Stimulated activated CD8-positive, alpha-beta memory T cell treated with anti-CD3 and anti-CD28 coated beads, Interleukin-12 subunit alpha, Interleukin-12 subunit beta, amount 100 ng/mL, for 24 hours (primary cell): ENCODE data around the gene FAM204A.

ENCODE experiments used
- DNase-seq: peaks from one replicate; pipeline ENCODE4 v3.0.0-alpha.2; 2020; ENCODE audit errors: extremely low read depth

The FAM204A gene

GRCh38 chr10:118332236-118332635, 9.9 kb downstream of the FAM204A start:
- DNase-seq, result no peak

DNA sequence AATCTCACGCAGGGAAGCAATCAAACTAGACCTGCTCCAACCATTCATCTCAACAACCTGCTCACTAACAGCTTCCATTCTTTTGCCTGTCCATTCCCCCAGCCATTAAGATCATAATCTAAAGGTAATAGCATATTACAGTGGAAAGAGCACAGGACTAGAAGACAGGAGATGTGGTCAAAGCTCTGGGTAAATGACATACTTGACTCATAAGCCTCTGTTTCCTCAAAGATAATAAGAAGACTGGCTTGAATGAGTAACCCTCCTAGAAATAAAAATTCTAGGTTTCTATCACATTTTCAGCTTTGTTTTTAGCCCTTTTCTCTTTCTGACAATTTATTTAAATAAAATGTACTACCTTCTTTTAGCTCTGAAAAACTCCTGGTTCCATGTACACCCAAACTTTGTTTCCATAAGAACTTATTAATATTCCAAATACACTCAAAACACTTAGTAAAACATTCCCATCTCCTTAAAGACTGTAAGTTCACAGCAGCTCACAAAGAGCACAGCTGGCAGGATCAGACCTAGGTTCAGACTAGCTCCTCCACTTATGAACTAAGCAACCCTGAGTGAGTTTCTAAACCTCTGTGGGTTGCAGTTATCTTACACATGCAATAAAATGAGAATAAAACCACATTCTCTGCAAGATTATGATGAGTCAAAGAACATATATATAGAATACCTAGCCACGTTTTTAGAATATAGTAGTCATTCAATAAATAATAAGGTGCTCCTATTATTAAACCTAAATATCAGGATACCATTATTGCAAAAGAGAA, 11.6 kb downstream of the FAM204A start:
- DNase-seq, result no peak

DNA sequence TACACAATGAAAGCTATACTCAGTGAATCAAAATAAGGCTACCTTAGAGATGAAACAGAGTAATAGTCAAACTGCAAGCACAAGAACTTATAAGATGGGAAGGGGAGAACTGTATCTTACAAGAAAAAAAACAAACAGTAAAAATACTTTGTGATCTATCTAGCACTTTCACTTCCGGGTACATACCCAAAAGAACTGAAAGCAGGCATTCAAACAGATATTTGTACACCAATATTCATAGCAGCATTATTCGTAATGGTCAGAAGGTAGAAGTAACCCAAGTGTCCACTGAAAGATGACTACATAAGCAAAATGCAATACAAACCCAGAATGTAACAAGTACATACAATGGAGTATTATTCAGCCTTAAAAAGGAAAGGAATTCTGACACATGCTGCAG, 18.0 kb downstream of the FAM204A start:
- DNase-seq, result no peak

- no peak for DNase-seq
Observed at GRCh38 chr10:118321724-118322575, 20.2 kb downstream of the FAM204A start.

GRCh38 chr10:118315629-118316028, 26.5 kb downstream of the FAM204A start:
- no peak for DNase-seq

- DNase-seq, result no peak
Observed at GRCh38 chr10:118314882-118315281, 27.2 kb downstream of the FAM204A start.

DNA sequence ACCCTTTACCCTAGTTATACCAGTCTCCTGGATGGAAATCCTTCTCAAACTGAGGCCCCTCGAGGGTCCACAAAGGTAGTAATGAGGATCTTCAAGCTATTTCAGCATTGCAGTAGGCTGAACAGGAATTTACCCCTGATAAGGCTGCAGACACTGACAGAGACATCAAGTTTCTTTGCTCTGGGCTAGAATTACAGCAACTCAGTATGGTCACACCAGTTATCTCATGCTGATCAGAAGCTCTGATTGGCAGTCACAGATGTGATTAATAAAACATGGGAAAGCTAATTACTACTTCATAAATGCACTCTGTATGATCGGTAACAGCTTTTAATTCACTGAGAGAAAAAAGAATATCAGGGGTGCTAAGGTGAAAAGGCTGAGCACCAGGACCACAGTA, 30.6 kb downstream of the FAM204A start:
- no peak for DNase-seq

- DNase-seq, result no peak
Observed at GRCh38 chr10:118310822-118311221, 31.3 kb downstream of the FAM204A start.

DNA sequence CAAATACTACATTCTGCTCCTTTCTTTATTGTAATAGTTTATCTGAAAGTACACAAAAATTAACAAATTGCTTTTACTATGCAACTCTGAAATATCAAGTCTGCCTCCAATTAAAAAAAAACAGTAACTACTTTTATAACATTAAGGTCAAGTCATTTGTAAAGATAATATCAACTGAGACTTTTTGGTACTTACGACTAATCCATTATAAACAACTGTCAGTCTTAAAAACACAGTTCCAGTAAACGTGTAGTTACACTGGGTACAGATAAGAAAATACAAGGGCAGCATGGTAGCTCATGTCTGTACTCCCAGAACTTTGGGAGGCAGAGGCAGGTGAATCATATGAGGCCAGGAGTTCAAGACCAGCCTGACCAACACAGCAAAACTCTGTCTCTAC, 32.2 kb downstream of the FAM204A start:
- no peak for DNase-seq

- no peak for DNase-seq
Observed at GRCh38 chr10:118308664-118309063, 33.5 kb downstream of the FAM204A start.

GRCh38 chr10:118307859-118308258, 34.3 kb downstream of the FAM204A start:
- DNase-seq, result no peak

GRCh38 chr10:118307220-118307619, 34.9 kb downstream of the FAM204A start:
- no peak for DNase-seq

DNA sequence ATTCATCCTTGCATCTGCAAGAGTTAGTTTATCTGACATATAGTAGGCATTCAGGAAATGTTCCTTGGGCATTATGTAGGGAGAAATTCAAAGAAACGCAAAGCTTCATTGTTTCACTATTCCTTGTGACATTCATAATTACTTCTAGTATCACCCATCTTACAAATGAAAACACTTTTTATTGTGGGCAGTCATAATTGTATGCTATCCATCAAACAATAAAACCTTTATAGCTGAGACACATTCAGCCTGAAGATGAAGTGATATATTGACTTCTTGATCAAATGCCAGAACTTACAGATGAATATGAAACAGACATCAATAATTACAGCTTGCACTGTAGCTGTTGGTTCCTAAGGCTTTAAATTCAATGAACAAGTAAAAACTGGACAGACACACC, 36.4 kb downstream of the FAM204A start:
- DNase-seq, result no peak

DNA sequence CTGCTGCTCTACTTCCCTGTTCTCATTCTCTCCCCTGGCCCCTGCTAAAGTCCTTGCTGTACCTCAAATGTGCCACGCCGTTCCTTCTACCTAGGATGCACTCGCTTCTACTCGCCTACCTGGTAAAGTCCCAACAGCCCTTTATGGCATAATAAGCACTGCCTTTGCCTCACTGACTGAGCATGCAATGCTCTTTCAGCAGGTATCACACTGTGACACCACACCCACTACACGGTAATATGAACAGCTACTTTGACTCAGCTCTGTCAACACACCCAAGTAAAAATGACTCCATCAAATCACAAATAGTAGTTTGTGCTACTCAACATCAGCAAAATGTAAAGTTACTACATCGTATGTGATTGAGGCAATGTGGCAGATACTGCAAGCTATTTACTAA, 37.6 kb downstream of the FAM204A start:
- DNase-seq, result no peak

GRCh38 chr10:118301211-118301610, 40.9 kb downstream of the FAM204A start:
- no peak for DNase-seq

- DNase-seq, result no peak
Observed at GRCh38 chr10:118300320-118300719, 41.8 kb downstream of the FAM204A start.

DNA sequence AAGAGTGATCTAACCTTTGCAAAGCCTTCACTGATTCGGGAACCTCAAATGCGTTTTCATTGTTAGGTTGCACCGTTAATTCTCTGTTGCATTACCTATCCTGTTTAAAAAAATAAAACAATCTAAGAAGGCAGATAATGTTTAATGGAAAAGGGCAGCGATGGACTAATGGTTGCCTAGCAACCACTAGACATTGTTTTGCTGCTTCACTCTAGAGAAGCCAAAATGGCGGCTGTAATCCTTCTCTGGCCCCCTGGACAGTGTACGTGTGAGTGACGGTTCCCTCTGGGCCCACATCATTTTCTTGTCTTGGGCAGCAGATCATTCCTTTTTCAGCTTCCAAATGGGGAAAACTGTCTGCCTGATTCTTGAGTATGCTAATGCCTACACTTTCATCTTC, 43.3 kb downstream of the FAM204A start:
- no peak for DNase-seq

DNA sequence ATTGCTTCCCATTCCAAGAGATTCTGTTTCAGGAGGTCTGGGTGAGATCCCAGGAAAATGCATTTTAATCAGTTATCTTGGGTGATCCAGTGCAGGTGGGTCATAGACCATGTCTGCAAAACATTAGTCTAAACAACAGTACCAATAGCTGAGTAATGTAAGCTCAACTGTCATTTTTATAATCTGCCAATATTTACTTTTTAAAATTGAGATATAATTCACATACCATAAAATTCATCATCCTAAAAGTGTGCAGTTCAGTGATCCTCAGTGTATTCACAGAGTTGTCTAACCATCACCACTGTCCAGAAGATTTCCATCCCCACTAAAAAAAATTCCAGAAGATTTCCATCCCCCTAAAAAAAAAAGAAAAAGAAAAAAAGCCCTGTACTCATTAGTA, 51.0 kb downstream of the FAM204A start:
- no peak for DNase-seq

DNA sequence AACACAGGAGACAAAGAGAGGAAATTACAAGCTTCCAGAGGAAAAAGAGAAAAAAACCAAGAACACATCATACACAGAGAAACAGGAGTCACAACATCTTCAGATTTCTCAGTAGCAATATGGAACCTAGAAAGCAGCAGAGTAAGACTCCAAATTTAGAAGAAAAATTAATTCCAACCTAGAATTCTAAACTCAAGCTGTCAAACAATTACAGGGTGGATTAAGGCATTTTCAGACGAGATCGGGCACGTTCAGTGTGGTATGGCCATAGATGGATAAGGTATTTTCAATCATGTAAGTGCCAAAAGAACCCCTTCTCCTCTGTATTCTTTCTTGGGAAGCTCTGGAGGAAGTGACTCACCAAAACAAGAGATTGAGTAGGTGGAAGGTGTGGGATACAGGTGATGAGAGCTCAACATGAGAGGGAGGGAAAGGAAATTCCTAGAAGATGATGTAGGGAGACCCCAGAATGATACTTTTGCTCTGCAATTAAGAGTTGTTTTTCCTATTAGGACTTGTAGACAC, 51.6 kb downstream of the FAM204A start:
- DNase-seq, result no peak

- DNase-seq, result no peak
Observed at GRCh38 chr10:118287076-118287806, 54.9 kb downstream of the FAM204A start.

DNA sequence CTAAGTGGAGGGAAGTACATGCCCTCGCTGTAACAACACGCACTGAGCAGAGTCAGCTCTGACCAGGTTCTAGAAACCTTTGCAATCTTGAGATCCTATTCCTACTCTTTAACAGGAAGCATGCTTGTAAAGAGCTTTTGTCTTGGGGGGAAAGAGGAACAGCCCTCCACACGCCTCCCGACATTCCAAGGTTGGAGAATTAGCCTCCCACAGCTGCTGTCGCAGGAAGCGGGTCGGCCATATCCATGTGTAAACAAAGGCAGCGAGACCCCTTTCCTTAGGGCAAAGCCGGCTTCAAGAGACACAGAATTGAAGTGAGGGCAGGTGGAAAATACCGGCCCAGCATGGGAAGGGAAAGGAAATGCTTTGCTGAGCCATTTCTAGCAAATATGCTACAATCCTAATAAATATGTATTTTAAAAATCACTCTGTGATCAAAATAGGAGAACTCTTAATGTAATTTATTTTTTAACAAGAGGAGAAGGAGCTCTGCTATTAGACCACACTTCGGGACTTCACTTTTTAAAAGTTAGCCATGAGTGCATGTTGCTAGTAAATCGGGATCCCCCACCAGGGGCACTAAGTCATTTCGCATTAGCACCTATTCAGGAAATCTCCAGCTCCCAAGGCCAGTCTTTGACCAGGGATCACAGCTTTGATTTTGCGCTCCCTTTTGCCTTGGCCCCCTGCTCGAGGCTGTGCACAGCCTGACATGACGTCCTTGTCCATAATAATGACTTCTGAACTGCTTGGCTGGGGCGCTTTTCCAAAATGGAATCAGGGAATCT, 55.9 kb downstream of the FAM204A start:
- no peak for DNase-seq
